22Rv1 (cell line): ENCODE measurements around the gene TRIL.

Experiments
- CTCF ChIP-seq: fragments of 450-650 bp; IDR thresholded peaks from 2 replicates; pipeline ENCODE4 v1.5.1; 2017; ENCODE audit warnings: mild to moderate bottlenecking
- ZFX ChIP-seq: fragments of 450-650 bp; IDR thresholded peaks from 2 replicates; pipeline ENCODE4 v1.6.1; 2017; ENCODE audit warnings: antibody characterized with exemption, borderline replicate concordance

GRCh38 chr7:28937619-28938018, 20.5 kb downstream of the TRIL start:
- TF ChIP-seq CTCF (no peak), ZFX (no peak)
